Trophoblast cell (in vitro differentiated cells and primary cell): ENCODE results near the gene PDLIM1.
A peak's percentile ranks its signal among the peaks of the same experiment; 100 is the strongest.

Source experiments
- DNase-seq, 2 donors: peaks; one replicate each; pipeline ENCODE4 v3.0.0-alpha.2; 2016
- H2AFZ ChIP-seq: 2 replicates; pipeline ENCODE4 v1.6.1; 2013; ENCODE audit warnings: low read length, moderate library complexity, mild to moderate bottlenecking; ENCODE audit not compliant: insufficient read depth, poor library complexity
- H2AK5ac ChIP-seq: 2 replicates; pipeline ENCODE4 v1.6.1; 2013; ENCODE audit warnings: mild to moderate bottlenecking, low read length
- H2BK120ac ChIP-seq: 2 replicates; pipeline ENCODE4 v1.6.1; 2013; ENCODE audit warnings: low read length, mild to moderate bottlenecking, moderate library complexity; ENCODE audit not compliant: insufficient read depth, poor library complexity
- H2BK12ac ChIP-seq: 2 replicates; pipeline ENCODE4 v1.6.1; 2013; ENCODE audit warnings: mild to moderate bottlenecking, low read length, moderate library complexity
- H2BK5ac ChIP-seq: 2 replicates; pipeline ENCODE4 v1.6.1; 2013; ENCODE audit warnings: low read length, low read depth, moderate library complexity, mild to moderate bottlenecking; ENCODE audit not compliant: poor library complexity
- H3K14ac ChIP-seq: 2 replicates; pipeline ENCODE4 v1.6.1; 2013; ENCODE audit warnings: mild to moderate bottlenecking, low read length
- H3K18ac ChIP-seq: 2 replicates; pipeline ENCODE4 v1.6.1; 2013; ENCODE audit warnings: mild to moderate bottlenecking, low read length
- H3K23ac ChIP-seq: 2 replicates; pipeline ENCODE4 v1.6.1; 2013; ENCODE audit warnings: low read length
- H3K27ac ChIP-seq: 2 replicates; pipeline ENCODE4 v1.5.1; 2013; ENCODE audit warnings: low read depth, mild to moderate bottlenecking, inconsistent platforms, low read length, moderate library complexity
- H3K27me3 ChIP-seq: 2 replicates; pipeline ENCODE4 v1.6.1; 2013; ENCODE audit warnings: inconsistent platforms, mild to moderate bottlenecking, low read length, moderate library complexity; ENCODE audit not compliant: insufficient read depth
- H3K36me3 ChIP-seq, 2 experiments: 1 replicate in 1 of 2; 2 replicates in 1 of 2; pipeline ENCODE4 v1.6.1; 2013; ENCODE audit warnings: low read length in 2 of 2, mild to moderate bottlenecking in 2 of 2, moderate library complexity in 1 of 2; ENCODE audit not compliant: insufficient read depth in 2 of 2, control insufficient read depth in 1 of 2
- H3K4ac ChIP-seq: 2 replicates; pipeline ENCODE4 v1.6.1; 2013; ENCODE audit warnings: low read depth, mild to moderate bottlenecking, low read length, moderate library complexity
- H3K4me1 ChIP-seq, 2 experiments: 1 replicate in 1 of 2; 2 replicates in 1 of 2; pipeline ENCODE4 v1.6.1; 2013; ENCODE audit warnings: low read length in 2 of 2, mild to moderate bottlenecking in 2 of 2, moderate library complexity in 1 of 2; ENCODE audit not compliant: insufficient read depth in 2 of 2, control insufficient read depth in 1 of 2
- H3K4me2 ChIP-seq: 2 replicates; pipeline ENCODE4 v1.6.1; 2013; ENCODE audit warnings: inconsistent platforms, mild to moderate bottlenecking, low read length, moderate library complexity
- H3K4me3 ChIP-seq: 2 replicates; pipeline ENCODE4 v1.5.1; 2013; ENCODE audit warnings: mild to moderate bottlenecking, low read depth, low read length, inconsistent platforms
- H3K79me1 ChIP-seq: one replicate; pipeline ENCODE4 v1.6.1; 2013; ENCODE audit warnings: low read length
- H3K79me2 ChIP-seq: 2 replicates; pipeline ENCODE4 v1.6.1; 2013; ENCODE audit warnings: low read length, mild to moderate bottlenecking; ENCODE audit not compliant: control insufficient read depth, insufficient read depth, poor library complexity
- H3K9ac ChIP-seq: 2 replicates; pipeline ENCODE4 v1.6.1; 2013; ENCODE audit warnings: mild to moderate bottlenecking, low read length
- H3K9me3 ChIP-seq: 2 replicates; pipeline ENCODE4 v1.6.1; 2013; ENCODE audit warnings: low read depth, mild to moderate bottlenecking, control low read depth, inconsistent platforms, low read length; ENCODE audit not compliant: insufficient read depth
- H4K12ac ChIP-seq: 2 replicates; pipeline ENCODE4 v1.6.1; 2013; ENCODE audit warnings: low read depth, mild to moderate bottlenecking, low read length, moderate library complexity
- H4K8ac ChIP-seq: 2 replicates; pipeline ENCODE4 v1.6.1; 2013; ENCODE audit warnings: low read depth, mild to moderate bottlenecking, low read length, moderate library complexity
- H4K91ac ChIP-seq: one replicate; pipeline ENCODE4 v1.6.1; 2013; ENCODE audit warnings: low read depth, mild to moderate bottlenecking, low read length, moderate library complexity
- WGBS: extraction: QIAGEN DNeasy Blood & Tissue Kit; methylation state at CpG from one replicate; pipeline ENCODE4 v1.1.7; 2013; ENCODE audit warnings: missing lambda C conversion rate; ENCODE audit not compliant: insufficient read length, insufficient coverage; ENCODE audit errors: extremely low coverage; 5-methylcytosine and 5-hydroxymethylcytosine counted together

The PDLIM1 gene

DNA sequence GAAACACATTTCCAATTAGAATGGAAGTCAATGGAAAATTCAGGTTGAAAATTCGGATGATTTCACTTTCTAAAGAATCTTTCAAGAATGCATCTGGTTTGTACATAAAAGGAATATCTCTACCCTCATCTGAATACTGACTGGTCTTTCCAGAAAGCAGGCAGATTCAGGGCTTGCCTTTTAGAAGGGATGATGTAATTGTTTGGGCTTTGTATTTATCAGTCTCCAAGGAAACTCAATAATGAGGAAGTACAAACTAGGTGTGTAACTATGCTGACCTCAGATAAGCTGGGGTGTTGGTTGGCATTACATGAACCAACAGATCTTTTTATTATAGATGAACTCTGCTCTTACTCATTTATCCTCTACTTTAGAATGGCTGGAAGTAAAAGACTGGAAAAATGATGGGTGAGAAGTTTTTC, 24.1 kb downstream of the PDLIM1 start:
- no peak overlapping the region for H3K4me2 ChIP-seq
- no peaks in the 10 kb centered on the region for H3K9me3 ChIP-seq
- peaks cover 32 to 34% of the 10 kb centered on the region in 2 experiments for H3K4me1 ChIP-seq
- no peak overlapping the region for H4K8ac ChIP-seq
- H3K4me3 ChIP-seq = no peak overlapping the region
- H3K79me2 ChIP-seq = peaks cover 7% of the 10 kb centered on the region
- H3K9ac ChIP-seq = no peak overlapping the region
- H2BK12ac ChIP-seq = no peak overlapping the region
- no peaks in the 10 kb centered on the region for H3K27me3 ChIP-seq
- no peak overlapping the region for H2AK5ac ChIP-seq
- no peak overlapping the region for H4K12ac ChIP-seq
- peak; percentile 73 to 99 for DNase-seq
- H2BK120ac ChIP-seq = no peak overlapping the region
- H4K91ac ChIP-seq = peak overlapping the region; percentile 79
- peak overlapping the region; percentile 77 for H2BK5ac ChIP-seq
- H3K79me1 ChIP-seq = peaks cover 34% of the 10 kb centered on the region
- no peak overlapping the region for H3K14ac ChIP-seq
- WGBS = no CpG with 5 or more reads among the region's 1 CpG
- H2AFZ ChIP-seq = no peak overlapping the region
- H3K27ac ChIP-seq = peak overlapping the region; percentile 92
- peaks cover 17 to 23% of the 10 kb centered on the region in 2 experiments for H3K36me3 ChIP-seq
- no peak overlapping the region for H3K18ac ChIP-seq
- no peak overlapping the region for H3K23ac ChIP-seq
- no peak overlapping the region for H3K4ac ChIP-seq

DNA sequence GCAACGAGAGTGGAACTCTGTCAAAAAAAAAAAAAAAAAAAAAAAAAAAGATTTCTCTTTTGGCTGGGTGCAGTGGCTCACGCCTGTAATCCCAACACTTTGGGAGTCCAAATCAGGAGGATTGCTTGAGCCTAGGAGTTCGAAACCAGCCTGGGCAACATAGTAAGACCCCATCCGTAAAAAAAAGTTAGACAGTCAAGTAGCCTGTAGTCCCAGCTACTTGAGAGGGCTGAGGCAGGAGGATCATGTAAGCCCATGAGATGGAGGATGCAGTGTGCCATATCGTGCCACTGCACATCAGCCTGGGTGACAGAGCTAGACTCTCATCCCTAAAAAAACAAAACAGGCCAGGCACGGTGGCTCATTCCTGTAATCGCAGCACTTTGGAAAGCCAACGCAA, 25.2 kb downstream of the PDLIM1 start:
- Histone ChIP-seq H3K18ac (peak overlapping the region; percentile 65), H3K79me1 (peaks cover 43% of the 10 kb centered on the region), H3K4me1 (peaks cover 40% of the 10 kb centered on the region in 2 experiments), H4K91ac (peak overlapping the region; percentile 38), H3K4me3 (no peak overlapping the region), H3K36me3 (peaks cover 16 to 17% of the 10 kb centered on the region in 2 experiments), H3K27ac (peak overlapping the region; percentile 87), H3K4ac (peak overlapping the region; percentile 65), H2BK12ac (peak overlapping the region; percentile 91), H4K8ac (peak overlapping the region; percentile 44), H2AFZ (no peak overlapping the region), H3K9ac (no peak overlapping the region), H3K23ac (no peak overlapping the region), H3K27me3 (no peaks in the 10 kb centered on the region), H3K4me2 (no peak overlapping the region), H2BK5ac (peak overlapping the region; percentile 25), H3K14ac (peak overlapping the region; percentile 45), H3K79me2 (peaks cover 7% of the 10 kb centered on the region), H2AK5ac (peak overlapping the region; percentile 85), H3K9me3 (no peaks in the 10 kb centered on the region), H2BK120ac (peak overlapping the region; percentile 29), H4K12ac (no peak overlapping the region)
- no CpG with 5 or more reads among the region's 8 CpGs for WGBS
- peak in 1 of 2 donors; percentile 46 for DNase-seq

GRCh38 chr10:95264227-95265051, 26.4 kb downstream of the PDLIM1 start:
- H3K9me3 ChIP-seq = no peaks in the 10 kb centered on the region
- H3K79me2 ChIP-seq = peaks cover 10% of the 10 kb centered on the region
- H4K91ac ChIP-seq = peak overlapping the region; percentile 82
- peak overlapping the region; percentile 97 for H2BK12ac ChIP-seq
- no CpG with 5 or more reads among the region's 6 CpGs for WGBS
- H3K18ac ChIP-seq = peak overlapping the region; percentile 97
- peaks cover 45 to 46% of the 10 kb centered on the region in 2 experiments for H3K4me1 ChIP-seq
- H2BK120ac ChIP-seq = peak overlapping the region; percentile 93
- H3K36me3 ChIP-seq = peaks cover 17 to 18% of the 10 kb centered on the region in 2 experiments
- no peak overlapping the region for H3K4me3 ChIP-seq
- peak; percentile 95 to 97 for DNase-seq
- peak overlapping the region; percentile 87 for H3K27ac ChIP-seq
- H2AFZ ChIP-seq = no peak overlapping the region
- H3K79me1 ChIP-seq = peaks cover 48% of the 10 kb centered on the region
- no peak overlapping the region for H4K12ac ChIP-seq
- peak overlapping the region; percentile 95 for H3K14ac ChIP-seq
- peak overlapping the region; percentile 43 for H3K4ac ChIP-seq
- H3K4me2 ChIP-seq = peak overlapping the region; percentile 20
- no peak overlapping the region for H3K23ac ChIP-seq
- H2BK5ac ChIP-seq = peak overlapping the region; percentile 89
- no peak overlapping the region for H3K9ac ChIP-seq
- no peaks in the 10 kb centered on the region for H3K27me3 ChIP-seq
- H2AK5ac ChIP-seq = peak overlapping the region; percentile 96
- peak overlapping the region; percentile 76 for H4K8ac ChIP-seq

DNA sequence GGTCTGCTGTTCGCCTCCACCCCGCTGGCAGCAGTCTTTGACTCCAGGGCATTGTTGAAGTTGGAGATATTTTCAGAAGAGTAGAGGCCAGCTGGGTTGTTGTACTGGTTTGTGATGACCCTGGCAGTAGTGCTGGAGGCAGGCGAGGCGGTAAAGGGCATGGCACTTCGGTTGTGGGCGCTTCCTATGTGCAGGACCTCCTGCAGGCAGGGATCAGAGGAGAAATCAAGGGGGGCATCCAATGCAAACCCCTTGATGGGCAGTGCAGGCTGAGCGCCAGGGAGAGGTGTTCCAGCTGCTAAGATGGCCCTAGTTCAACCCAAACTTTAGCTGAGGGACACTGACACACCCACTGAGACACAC, 27.0 kb downstream of the PDLIM1 start:
- peak overlapping the region; percentile 82 for H4K91ac ChIP-seq
- peak overlapping the region; percentile 95 for H3K14ac ChIP-seq
- no CpG with 5 or more reads among the region's 7 CpGs for WGBS
- peak overlapping the region; percentile 96 for H2AK5ac ChIP-seq
- peak overlapping the region; percentile 76 for H4K8ac ChIP-seq
- H3K79me1 ChIP-seq = peaks cover 46% of the 10 kb centered on the region
- no peak for DNase-seq
- peak overlapping the region; percentile 89 for H2BK5ac ChIP-seq
- peaks cover 10% of the 10 kb centered on the region for H3K79me2 ChIP-seq
- H3K4me3 ChIP-seq = no peak overlapping the region
- H4K12ac ChIP-seq = no peak overlapping the region
- H3K9me3 ChIP-seq = no peaks in the 10 kb centered on the region
- H2AFZ ChIP-seq = no peak overlapping the region
- H3K4ac ChIP-seq = peak overlapping the region; percentile 44
- H3K27ac ChIP-seq = peak overlapping the region; percentile 87
- no peak overlapping the region for H3K23ac ChIP-seq
- H3K4me2 ChIP-seq = peak overlapping the region; percentile 20
- peak overlapping the region; percentile 93 for H2BK120ac ChIP-seq
- peak overlapping the region; percentile 97 for H3K18ac ChIP-seq
- no peak overlapping the region for H3K9ac ChIP-seq
- no peaks in the 10 kb centered on the region for H3K27me3 ChIP-seq
- peaks cover 18 to 19% of the 10 kb centered on the region in 2 experiments for H3K36me3 ChIP-seq
- H2BK12ac ChIP-seq = peak overlapping the region; percentile 97
- peaks cover 41 to 42% of the 10 kb centered on the region in 2 experiments for H3K4me1 ChIP-seq
